Posterior cingulate gyrus (tissue), 11 donors: ENCODE results near the gene ZDHHC8.

Source experiments
- DNase-seq, 10 donors: peaks; one replicate each; pipeline versions ENCODE4 v3.0.0 to v3.0.0-alpha.2; 2020 to 2021; ENCODE audit warnings: mixed read lengths in 3 of 10
- intact Hi-C: fragments of 100-400 bp; cut with DNase I; formaldehyde crosslinking; loops from one replicate; pipeline ENCODE4 v1.15.1; 2023

Gene ZDHHC8

GRCh38 chr22:20184501-20185165, 53.0 kb downstream of the ZDHHC8 start:
- intact Hi-C loops = no loop called here
- no peak for DNase-seq

- intact Hi-C loops = no loop called here
These were observed 54.1 kb downstream of the ZDHHC8 start for GRCh38 chr22:20185750-20186149.

GRCh38 chr22:20186183-20186870, 54.7 kb downstream of the ZDHHC8 start:
- no peak for DNase-seq

More at GRCh38 chr22:20185750-20186149, 54.1 kb downstream of the ZDHHC8 start:
- no peak for DNase-seq

GRCh38 chr22:20186871-20187546, 55.4 kb downstream of the ZDHHC8 start:
- intact Hi-C loops = no loop called here
- DNase-seq = no peak

More at GRCh38 chr22:20186183-20186870, 54.7 kb downstream of the ZDHHC8 start:
- intact Hi-C loops = no loop called here

GRCh38 chr22:20187777-20188566, 56.4 kb downstream of the ZDHHC8 start:
- intact Hi-C loops = no loop called here

GRCh38 chr22:20188567-20188877, 56.9 kb downstream of the ZDHHC8 start:
- intact Hi-C loops = no loop called here
- no peak for DNase-seq

More at GRCh38 chr22:20187777-20188566, 56.4 kb downstream of the ZDHHC8 start:
- no peak for DNase-seq

- DNase-seq = no peak
- intact Hi-C loops = no loop called here
These were observed 59.5 kb downstream of the ZDHHC8 start for GRCh38 chr22:20191000-20191515.

GRCh38 chr22:20191803-20192202, 60.2 kb downstream of the ZDHHC8 start:
- intact Hi-C loops = no loop called here
- no peak for DNase-seq

- DNase-seq = no peak
- intact Hi-C loops = no loop called here
These were observed 60.8 kb downstream of the ZDHHC8 start for GRCh38 chr22:20192293-20192971.

- DNase-seq = no peak
- intact Hi-C loops = no loop called here
These were observed 61.6 kb downstream of the ZDHHC8 start for GRCh38 chr22:20192972-20193760.

GRCh38 chr22:20193761-20194494, 62.3 kb downstream of the ZDHHC8 start:
- DNase-seq = no peak
- intact Hi-C loops = no loop called here

- DNase-seq = no peak
- intact Hi-C loops = no loop called here
These were observed 63.3 kb downstream of the ZDHHC8 start for GRCh38 chr22:20194681-20195593.

GRCh38 chr22:20196094-20196842, 64.7 kb downstream of the ZDHHC8 start:
- intact Hi-C loops = no loop called here
- DNase-seq = no peak
